K562 (cell line): ENCODE measurements around the gene GOLGB1.

Experiments used
- CC2D1A ChIP-seq: fragments of 450-650 bp; IDR thresholded peaks from 2 replicates; pipeline ENCODE4 v1.6.1; 2017; ENCODE audit warnings: mild to moderate bottlenecking
- CHCHD3 ChIP-seq: fragments of 250-450 bp; sonication (Bioruptor Pico); IDR thresholded peaks from 2 replicates; pipeline ENCODE4 v2.1.2; 2022; ENCODE audit warnings: mild to moderate bottlenecking
- MAFK ChIP-seq: IDR thresholded peaks from 2 replicates; pipeline ENCODE4 v1.6.1; 2011; ENCODE audit warnings: low read length, improper control_type of control experiment
- REST ChIP-seq, 2 experiments: fragments of 450-650 bp; formaldehyde crosslinking in 1 of 2; IDR thresholded peaks; 2 replicates each; pipeline versions ENCODE4 v1.4.0 to v1.6.1; 2014 to 2020; ENCODE audit warnings: mild to moderate bottlenecking in 2 of 2, borderline replicate concordance in 1 of 2, low read depth in 1 of 2
- RFX1 ChIP-seq: fragments of 450-650 bp; IDR thresholded peaks from 2 replicates; pipeline ENCODE4 v1.6.1; 2016; ENCODE audit warnings: mild to moderate bottlenecking, moderate library complexity
- SNRNP70 ChIP-seq: fragments of 200-400 bp; formaldehyde crosslinking; optimal IDR thresholded peaks from 2 replicates; pipeline ENCODE3; 2017; ENCODE audit warnings: low read depth, low read length
- ZNF274 ChIP-seq: IDR thresholded peaks from 2 replicates; pipeline ENCODE4 v1.6.1; 2011; ENCODE audit warnings: low read depth, mild to moderate bottlenecking, low read length, moderate library complexity, borderline replicate concordance

GRCh38 chr3:121705541-121705940 lies 44.0 kb downstream of the GOLGB1 start:
- TF ChIP-seq MAFK: no peak
- TF ChIP-seq RFX1: no peak
- no peak for TF ChIP-seq ZNF274
- TF ChIP-seq SNRNP70: no peak
- TF ChIP-seq REST (IDR thresholded peaks at IDR 0.05; ENCODE audit: borderline replicate concordance): no peak
- TF ChIP-seq REST (CRISPR knock-in tag; IDR thresholded peaks at IDR 0.05; ENCODE audit: low read depth): no peak
- no peak for TF ChIP-seq CC2D1A
- TF ChIP-seq CHCHD3 (CRISPR knock-in tag): no peak
